ENCODE measurements around the gene CCHCR1.

Gene CCHCR1

DNA sequence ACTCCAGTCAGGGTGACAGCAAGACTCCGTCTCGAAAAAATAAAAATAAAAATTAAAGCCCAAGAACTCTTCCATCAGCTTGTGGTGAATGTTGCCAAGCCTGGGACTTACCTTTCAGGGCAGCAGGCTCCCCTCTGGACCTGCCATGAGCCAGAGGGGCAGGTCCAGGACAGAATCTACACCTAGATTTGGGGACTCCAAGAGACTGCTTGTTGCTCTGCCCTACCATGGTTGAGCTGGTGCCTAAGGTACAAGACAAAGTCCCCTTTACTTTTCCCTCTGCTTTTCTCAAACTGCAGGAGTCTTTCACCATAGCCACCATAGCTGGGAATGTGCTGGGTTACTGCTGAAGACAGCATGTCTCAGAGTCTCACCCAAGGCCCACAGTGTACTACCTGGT lies 54.5 kb downstream of the CCHCR1 start:
- no peak for TF ChIP-seq CTCF (IDR thresholded peaks at IDR 0.05)
- H3K27ac Mint-ChIP-seq, result no peak overlapping the region

DNA sequence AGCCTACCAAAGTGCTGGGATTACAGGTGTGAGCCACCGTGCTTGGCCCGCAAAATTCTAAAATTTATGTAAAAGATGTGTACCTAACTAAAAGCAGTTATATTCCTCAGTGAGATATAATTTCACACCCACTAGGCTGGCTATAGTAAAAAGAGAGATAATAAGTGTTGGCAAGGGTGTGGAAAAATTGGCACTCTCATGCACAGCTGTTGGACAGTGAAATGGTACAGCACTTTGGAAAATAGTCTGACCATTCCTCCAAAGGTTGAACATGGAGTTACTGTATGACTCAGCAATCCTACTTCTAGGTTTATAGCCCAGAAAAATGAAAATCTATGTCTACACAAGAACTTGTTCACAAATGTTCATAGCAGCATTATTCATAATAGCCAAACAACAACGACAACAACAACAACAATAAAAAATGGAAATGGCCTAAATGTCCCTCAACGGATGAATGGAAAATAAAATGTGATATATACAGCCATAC lies 59.1 kb downstream of the CCHCR1 start:
- Mint-ChIP-seq H3K27ac (no peak overlapping the region), H3K27me3 (ENCODE audit: low read depth, poor library complexity) (peaks cover 23% of the 10 kb centered on the region), H3K36me3 (ENCODE audit: low read depth) (no peaks in the 10 kb centered on the region), H3K4me3 (no peak overlapping the region), H3K9me3 (no peaks in the 10 kb centered on the region), H3K4me1 (no peaks in the 10 kb centered on the region)
- TF ChIP-seq CTCF (IDR thresholded peaks at IDR 0.05), result no peak
- no peak for DNase-seq

More for the DNA sequence above, 54.5 kb downstream of the CCHCR1 start:
- no peak for DNase-seq
- no peak overlapping the region for H3K4me3 Mint-ChIP-seq
- H3K36me3 Mint-ChIP-seq (ENCODE audit: low read depth), result no peaks in the 10 kb centered on the region
- H3K4me1 Mint-ChIP-seq, result peaks cover 5% of the 10 kb centered on the region
- H3K27me3 Mint-ChIP-seq (ENCODE audit: low read depth, poor library complexity), result peaks cover 15% of the 10 kb centered on the region
- no peaks in the 10 kb centered on the region for H3K9me3 Mint-ChIP-seq

- Mint-ChIP-seq H3K27ac (no peak overlapping the region), H3K27me3 (ENCODE audit: low read depth, poor library complexity) (peaks cover 19% of the 10 kb centered on the region), H3K9me3 (no peaks in the 10 kb centered on the region), H3K4me1 (no peaks in the 10 kb centered on the region), H3K4me3 (no peak overlapping the region), H3K36me3 (ENCODE audit: low read depth) (no peaks in the 10 kb centered on the region)
- TF ChIP-seq CTCF (IDR thresholded peaks at IDR 0.05), result no peak
- no peak for DNase-seq
These were observed 60.9 kb downstream of the CCHCR1 start for GRCh38 chr6:31096656-31097055.

DNA sequence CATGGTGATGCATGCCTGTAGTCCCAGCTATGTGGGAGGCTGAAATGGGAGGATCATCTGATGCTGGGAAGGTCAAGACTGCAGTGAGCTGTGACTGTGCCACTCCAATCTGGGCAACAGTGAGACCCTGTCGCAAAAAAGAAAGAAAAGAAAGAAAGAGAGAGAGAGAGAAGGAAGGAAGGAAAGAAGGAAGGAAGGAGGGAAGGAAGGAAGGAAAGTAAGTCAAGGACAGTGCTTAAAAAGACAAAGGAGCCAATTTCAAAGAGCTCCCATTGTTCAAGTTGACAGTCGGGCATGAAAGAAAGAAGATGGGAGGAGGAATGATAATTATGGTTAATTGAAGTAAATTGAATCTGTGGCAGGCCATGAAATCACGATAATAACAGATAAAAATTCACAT lies 61.4 kb downstream of the CCHCR1 start:
- Mint-ChIP-seq H3K4me1 (no peaks in the 10 kb centered on the region), H3K27me3 (ENCODE audit: low read depth, poor library complexity) (peaks cover 17% of the 10 kb centered on the region), H3K4me3 (no peak overlapping the region), H3K9me3 (no peaks in the 10 kb centered on the region), H3K27ac (no peak overlapping the region), H3K36me3 (ENCODE audit: low read depth) (no peaks in the 10 kb centered on the region)
- no peak for DNase-seq
- no peak for TF ChIP-seq CTCF (IDR thresholded peaks at IDR 0.05)

DNA sequence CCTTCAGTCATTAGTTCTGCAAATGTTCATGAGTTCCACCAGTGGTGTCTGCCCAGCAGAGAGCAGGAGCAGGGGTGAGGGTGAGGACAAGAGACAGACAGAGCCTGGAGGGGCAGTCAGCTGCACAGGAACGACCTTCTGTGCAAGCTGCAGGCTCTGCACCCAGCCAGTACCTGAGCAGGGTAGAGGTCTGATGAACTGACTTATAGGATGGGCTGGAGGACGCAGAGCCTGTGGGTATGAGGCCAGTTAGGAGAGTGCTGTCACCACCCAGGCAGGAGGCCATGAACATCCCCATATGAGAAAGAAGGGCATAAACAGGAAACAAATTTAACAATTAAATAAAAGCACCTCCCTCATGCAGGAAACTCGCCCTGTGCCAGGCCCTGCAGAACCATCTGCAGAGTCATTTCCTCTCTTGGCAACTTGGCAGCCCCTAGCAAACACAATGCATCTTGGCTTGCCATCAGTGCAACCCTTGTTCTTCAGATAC lies 63.2 kb downstream of the CCHCR1 start:
- Mint-ChIP-seq H3K4me3 (no peak overlapping the region), H3K27me3 (ENCODE audit: low read depth, poor library complexity) (peaks cover 13% of the 10 kb centered on the region), H3K9me3 (no peaks in the 10 kb centered on the region), H3K27ac (no peak overlapping the region), H3K36me3 (ENCODE audit: low read depth) (no peaks in the 10 kb centered on the region), H3K4me1 (no peaks in the 10 kb centered on the region)
- TF ChIP-seq CTCF (IDR thresholded peaks at IDR 0.05), result no peak
- no peak for DNase-seq

DNA sequence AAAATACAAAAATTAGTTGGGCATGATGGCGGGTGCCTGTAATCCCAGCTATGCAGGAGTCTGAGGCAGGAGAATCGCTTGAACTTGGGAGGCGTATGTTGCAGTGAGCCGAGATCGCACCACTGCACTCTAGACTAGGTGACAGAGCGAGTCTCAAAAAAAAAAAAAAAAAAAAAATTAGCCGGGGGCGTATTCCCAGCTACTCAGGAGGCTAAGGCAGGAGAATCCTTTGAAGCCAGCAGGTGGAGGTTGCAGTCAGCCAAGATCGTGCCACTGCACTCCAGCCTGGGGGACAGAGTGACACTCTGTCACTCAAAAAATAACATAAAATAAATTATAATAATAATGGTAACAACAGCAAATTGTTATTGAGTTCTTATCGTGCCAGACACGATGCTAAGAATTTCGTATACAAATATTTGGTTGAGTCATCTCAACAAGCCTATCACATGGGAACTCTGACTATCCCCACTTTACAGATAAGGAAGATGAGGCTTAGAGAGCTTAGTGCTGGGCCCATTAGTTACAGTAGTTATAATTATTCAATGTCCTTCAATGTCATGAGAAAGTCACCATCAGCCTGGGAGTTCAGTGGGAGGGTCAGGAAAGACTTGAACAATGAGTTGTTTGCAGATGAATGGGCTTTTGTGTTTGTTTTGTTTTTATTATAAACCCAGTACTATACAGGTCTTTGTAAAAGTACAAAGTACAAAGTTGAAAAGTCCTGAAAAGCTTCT lies 64.7 kb downstream of the CCHCR1 start:
- Mint-ChIP-seq H3K4me1 (no peaks in the 10 kb centered on the region), H3K27ac (no peak overlapping the region), H3K27me3 (ENCODE audit: low read depth, poor library complexity) (peaks cover 19% of the 10 kb centered on the region), H3K36me3 (ENCODE audit: low read depth) (no peaks in the 10 kb centered on the region), H3K4me3 (no peak overlapping the region), H3K9me3 (no peaks in the 10 kb centered on the region)
- no peak for TF ChIP-seq CTCF (IDR thresholded peaks at IDR 0.05)
- DNase-seq, result no peak
